GM12891 (cell line): ENCODE data around the gene LRCH1.

ENCODE experiments used
- DNase-seq: peaks from one replicate; pipeline ENCODE4 v3.0.0; 2011; ENCODE audit warnings: low spot score; ENCODE audit not compliant: insufficient read length
- FAIRE-seq: peaks from 2 replicates; lab custom pipeline; 2011; peaks lifted over from hg19 to GRCh38; lab: Jason Lieb, UNC
- PAX5 ChIP-seq: IDR thresholded peaks from 2 replicates; pipeline ENCODE4 v1.6.1; 2011; ENCODE audit warnings: low read length, moderate library complexity, mild to moderate bottlenecking; ENCODE audit not compliant: insufficient read depth, severe bottlenecking
- POLR2A ChIP-seq: IDR thresholded peaks from 2 replicates; pipeline ENCODE4 v1.6.1; 2011; ENCODE audit warnings: low read depth, low read length, control low read depth
- POLR2AphosphoS5 ChIP-seq: IDR thresholded peaks from 2 replicates; pipeline ENCODE4 v1.6.1; 2011; ENCODE audit warnings: low read depth, low read length, control low read depth
- POU2F2 ChIP-seq: IDR thresholded peaks from 2 replicates; pipeline ENCODE4 v1.6.1; 2011; ENCODE audit warnings: low read depth, mild to moderate bottlenecking, control low read depth, low read length, moderate library complexity
- SPI1 ChIP-seq: IDR thresholded peaks from 2 replicates; pipeline ENCODE4 v1.6.1; 2011; ENCODE audit warnings: low read depth, low read length, control low read depth
- TAF1 ChIP-seq: IDR thresholded peaks from 2 replicates; pipeline ENCODE4 v1.6.1; 2011; ENCODE audit warnings: low read depth, low read length, control low read depth

LRCH1 gene

DNA sequence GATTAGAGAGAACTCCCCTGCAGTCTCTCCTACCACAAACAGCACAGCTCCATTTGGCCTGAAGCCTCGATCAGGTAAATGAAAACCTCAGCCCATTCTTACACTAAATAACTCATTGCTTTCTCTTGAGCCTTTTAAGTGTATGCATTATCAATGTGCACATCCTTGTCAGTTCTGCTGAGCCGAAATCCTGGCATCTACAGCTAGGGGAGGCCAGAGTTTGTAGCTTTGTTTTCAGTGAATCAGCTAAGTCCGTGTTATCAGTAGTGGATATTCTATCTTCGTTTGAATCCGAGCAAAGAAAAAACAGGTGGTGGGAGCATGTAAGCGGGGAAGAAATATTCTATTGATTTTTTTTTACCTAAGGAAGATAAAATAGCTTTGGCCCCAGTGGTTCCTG, 159.6 kb downstream of the LRCH1 start:
- DNase-seq (no peak), FAIRE-seq (no peak)
- TF ChIP-seq TAF1: no peak
- no peak for TF ChIP-seq POLR2A
- no peak for TF ChIP-seq SPI1
- no peak for TF ChIP-seq POLR2AphosphoS5
- TF ChIP-seq POU2F2: no peak
- no peak for TF ChIP-seq PAX5

DNA sequence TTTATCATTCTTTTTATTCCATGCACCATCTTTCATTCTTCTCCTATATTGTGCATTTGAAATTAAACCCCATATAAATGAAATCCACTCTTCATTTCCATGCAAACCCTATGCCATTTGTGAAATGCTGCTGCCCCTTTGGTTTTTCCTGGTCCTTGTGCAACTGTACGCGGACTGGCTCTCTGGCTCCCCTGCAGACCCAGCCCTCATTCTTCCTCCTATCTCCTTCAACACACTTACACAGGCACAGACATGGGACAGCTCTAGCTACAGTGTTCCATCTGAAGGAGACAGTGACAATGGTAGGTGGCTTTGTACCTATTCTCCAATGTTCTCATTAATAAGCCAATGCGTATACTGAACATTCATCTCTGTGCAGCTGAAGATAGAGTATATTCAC, 162.4 kb downstream of the LRCH1 start:
- FAIRE-seq (peak; percentile 59), DNase-seq (no peak)
- TF ChIP-seq TAF1 (no peak), SPI1 (no peak), POU2F2 (no peak), POLR2A (no peak), POLR2AphosphoS5 (no peak), PAX5 (no peak)

DNA sequence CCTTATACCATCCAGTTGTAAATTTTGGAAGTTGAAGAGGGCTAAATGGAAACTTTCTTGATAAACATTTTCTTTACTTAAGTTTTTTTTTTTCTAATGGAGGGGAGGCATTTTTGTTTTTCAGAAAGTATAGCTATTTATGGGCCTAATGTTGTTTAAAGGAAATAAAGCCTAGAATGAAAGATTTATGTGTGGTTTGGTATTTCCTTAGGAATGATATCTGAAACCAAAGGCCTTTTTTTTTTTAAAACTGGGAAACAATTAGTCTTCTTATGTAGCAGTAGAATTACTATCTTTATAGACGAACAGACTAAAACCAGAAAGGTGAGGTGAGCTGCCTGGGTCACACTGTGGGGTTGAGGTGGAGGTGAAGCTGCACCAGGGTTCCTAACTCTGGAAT, 163.9 kb downstream of the LRCH1 start:
- no peak for FAIRE-seq
- TF ChIP-seq PAX5 (no peak), POU2F2 (no peak), POLR2AphosphoS5 (no peak), POLR2A (no peak), SPI1 (no peak), TAF1 (no peak)
- no peak for DNase-seq

DNA sequence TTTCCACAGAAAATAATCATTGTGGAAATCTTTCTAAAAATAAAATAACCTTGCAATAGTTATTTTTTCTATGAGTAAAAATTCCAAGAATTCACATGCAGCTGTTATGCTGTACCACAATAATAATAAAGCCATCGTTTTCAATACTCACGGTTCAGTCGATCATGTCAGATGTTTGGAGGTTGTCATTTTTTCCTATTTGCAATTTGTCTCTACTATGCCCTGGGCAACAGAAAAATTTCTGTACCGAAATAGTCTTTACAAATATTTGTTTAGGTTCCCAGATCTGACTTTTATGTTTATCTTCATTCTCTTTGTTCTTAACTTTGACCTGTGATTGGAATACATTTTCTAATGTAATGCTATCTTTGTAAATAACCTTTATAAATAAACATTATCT, 164.3 kb downstream of the LRCH1 start:
- TF ChIP-seq POU2F2 (no peak), POLR2A (no peak), POLR2AphosphoS5 (no peak), PAX5 (no peak), TAF1 (no peak)
- FAIRE-seq: no peak
- DNase-seq: no peak

DNA sequence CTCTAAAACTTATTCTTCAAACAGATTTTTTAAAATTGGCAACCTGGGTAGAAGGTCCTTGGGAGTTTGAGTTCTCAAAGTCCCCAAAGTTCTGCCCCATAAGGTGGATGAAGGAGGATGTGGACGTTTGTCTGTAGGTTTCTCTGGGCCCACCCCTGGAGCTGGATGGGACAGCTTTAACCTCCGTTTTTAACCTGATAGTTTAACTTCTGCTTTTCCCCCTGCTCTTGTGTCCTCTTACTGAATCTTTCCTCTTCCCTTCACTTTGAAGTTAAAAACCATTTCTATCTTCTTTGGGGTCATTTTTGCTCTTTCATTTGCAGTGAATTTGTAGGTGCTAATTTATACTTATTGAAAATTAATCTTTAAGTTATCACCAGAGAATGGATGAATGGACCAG, 164.9 kb downstream of the LRCH1 start:
- FAIRE-seq (no peak), DNase-seq (no peak)
- TF ChIP-seq TAF1 (no peak), POU2F2 (no peak), PAX5 (no peak), POLR2A (no peak), POLR2AphosphoS5 (no peak), SPI1 (no peak)

DNA sequence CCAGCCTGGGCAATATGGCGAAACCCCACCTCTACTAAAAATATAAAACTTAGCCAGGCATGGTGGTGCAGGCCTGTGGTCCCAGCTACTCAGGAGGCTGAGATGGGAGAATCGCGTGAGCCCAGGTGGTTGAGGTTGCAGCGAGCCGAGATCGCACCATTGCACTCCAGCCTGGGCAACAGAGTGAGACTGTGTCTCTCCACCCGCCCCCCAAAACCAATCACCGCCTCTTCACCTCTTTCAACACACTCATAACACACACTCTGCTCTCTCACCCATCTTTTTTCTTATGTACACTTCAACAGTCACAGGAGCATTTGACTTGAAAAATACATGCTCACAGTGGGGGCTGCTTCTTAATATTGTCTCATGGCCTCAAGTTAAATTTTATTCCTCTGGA, 167.2 kb downstream of the LRCH1 start:
- FAIRE-seq (peak; percentile 64), DNase-seq (no peak)
- TF ChIP-seq PAX5: peak; percentile 69
- TF ChIP-seq SPI1: no peak

DNA sequence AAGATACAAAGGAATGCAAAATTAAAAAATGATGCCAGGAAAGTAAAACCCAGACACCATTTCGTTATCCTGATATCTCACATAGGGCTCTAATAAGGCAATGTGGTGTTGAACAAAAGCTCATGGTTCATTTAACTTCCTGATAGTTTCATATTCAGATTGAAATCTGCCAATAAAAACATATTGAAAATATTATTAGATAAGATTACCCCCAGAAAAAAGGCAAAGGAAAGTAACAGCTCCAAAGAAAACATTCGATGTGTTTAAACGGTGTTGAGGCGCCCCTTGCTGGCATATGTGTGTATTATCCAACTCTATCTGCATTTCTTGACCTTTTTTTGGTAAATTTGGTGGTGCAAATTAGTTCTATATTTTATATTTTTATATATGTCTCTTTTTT, 168.1 kb downstream of the LRCH1 start:
- DNase-seq (no peak), FAIRE-seq (no peak)
- no peak for TF ChIP-seq PAX5
- TF ChIP-seq POU2F2: no peak
- TF ChIP-seq POLR2AphosphoS5: no peak
- no peak for TF ChIP-seq POLR2A
- TF ChIP-seq SPI1: no peak
- no peak for TF ChIP-seq TAF1

DNA sequence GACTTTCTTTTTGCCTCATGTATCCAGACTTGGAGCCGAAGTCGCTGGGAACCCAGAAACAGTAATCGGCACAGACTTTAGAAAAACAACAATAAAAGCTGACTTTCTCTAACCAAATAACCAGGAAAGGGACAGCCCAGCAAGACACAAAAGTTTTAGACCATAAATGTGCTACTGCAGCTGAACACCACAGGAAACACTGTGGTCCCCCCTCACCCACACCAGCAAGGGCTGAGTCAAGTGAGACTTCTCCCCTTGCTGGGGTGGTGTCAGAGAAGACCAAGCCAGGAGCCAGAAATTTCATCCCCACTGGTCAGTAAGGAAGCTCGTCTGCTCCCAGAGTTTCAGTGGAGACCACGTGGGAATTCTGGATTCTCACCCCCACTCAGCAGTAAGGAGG, 173.4 kb downstream of the LRCH1 start:
- TF ChIP-seq TAF1 (no peak), POLR2AphosphoS5 (peak; percentile 37; the same call in 1 of the 2 replicates), POLR2A (no peak), PAX5 (no peak), SPI1 (no peak), POU2F2 (no peak)
- FAIRE-seq: no peak
- DNase-seq: no peak

DNA sequence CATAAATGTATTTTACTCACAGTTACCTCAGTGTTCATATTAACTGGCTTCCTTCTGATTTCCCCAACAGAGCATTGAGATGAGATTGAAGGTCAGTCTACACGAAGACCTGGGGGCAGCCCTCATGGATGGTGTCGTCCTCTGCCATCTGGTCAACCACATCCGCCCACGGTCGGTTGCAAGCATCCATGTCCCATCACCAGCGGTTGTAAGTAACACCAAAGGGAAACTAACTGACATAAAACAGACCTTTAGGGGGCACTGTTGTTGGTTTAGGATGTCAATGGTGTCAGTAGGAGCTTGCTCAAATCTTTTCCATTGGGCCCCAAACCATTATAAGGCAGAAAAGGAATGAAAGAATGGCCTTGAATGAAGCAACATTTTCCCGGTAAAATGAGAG, 175.8 kb downstream of the LRCH1 start:
- FAIRE-seq: peak; percentile 76
- TF ChIP-seq POLR2A: no peak
- no peak for TF ChIP-seq POU2F2
- no peak for TF ChIP-seq POLR2AphosphoS5
- no peak for TF ChIP-seq PAX5
- TF ChIP-seq TAF1: no peak
- TF ChIP-seq SPI1: no peak
- DNase-seq: no peak

DNA sequence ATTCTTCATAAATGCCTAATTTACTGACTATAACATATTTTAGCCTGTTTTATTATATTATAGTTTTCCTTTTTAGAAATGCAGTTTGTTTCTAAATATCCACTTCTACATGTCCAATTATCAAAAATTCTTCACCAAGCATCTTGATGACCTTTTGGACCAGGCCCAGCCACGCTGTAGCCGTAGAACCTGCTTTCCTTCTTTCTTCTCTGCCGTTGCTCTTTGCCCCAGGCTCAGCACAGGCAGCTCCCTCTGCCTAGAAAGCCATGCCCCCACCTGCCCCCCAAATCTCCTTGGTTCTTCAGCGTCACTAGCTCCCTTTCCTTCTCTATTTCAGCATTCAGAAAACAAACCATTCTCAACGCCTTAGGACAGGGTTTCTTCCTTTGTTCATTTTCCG, 178.6 kb downstream of the LRCH1 start:
- FAIRE-seq: no peak
- TF ChIP-seq TAF1: no peak
- TF ChIP-seq POLR2A: no peak
- no peak for TF ChIP-seq SPI1
- TF ChIP-seq PAX5: no peak
- no peak for TF ChIP-seq POLR2AphosphoS5
- TF ChIP-seq POU2F2: no peak
- DNase-seq: no peak

DNA sequence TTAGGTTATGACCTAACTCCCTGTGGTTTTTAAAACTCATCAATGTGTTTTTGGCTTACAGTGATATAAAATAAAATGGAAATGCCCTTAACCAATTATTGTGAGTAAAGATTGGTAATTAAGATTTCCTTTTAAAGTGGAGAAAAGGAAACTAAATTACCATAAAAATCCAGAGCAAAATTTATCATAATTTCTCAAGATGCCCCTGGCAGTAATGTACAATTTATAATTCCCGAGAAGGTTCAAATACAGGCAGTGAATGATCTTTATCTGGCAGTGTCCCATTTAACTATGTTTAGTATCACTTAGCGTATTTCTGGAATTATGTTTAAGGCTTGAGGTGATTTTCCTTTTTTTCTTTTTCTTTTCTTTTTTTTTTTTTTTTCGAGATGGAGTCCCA, 182.5 kb downstream of the LRCH1 start:
- DNase-seq (no peak), FAIRE-seq (no peak)
- TF ChIP-seq POLR2AphosphoS5: no peak
- TF ChIP-seq PAX5: no peak
- TF ChIP-seq POLR2A: no peak
- no peak for TF ChIP-seq SPI1
- no peak for TF ChIP-seq POU2F2
- TF ChIP-seq TAF1: no peak
